NCI-H526 treated with DMSO at 0.1 percent for 48 hours (cell line): ENCODE results near the gene GABBR2.

Experiments used
- DNase-seq: peaks from one replicate; lab custom pipeline; 2025; lab: John Stamatoyannopoulos, UW

GABBR2 gene

DNA sequence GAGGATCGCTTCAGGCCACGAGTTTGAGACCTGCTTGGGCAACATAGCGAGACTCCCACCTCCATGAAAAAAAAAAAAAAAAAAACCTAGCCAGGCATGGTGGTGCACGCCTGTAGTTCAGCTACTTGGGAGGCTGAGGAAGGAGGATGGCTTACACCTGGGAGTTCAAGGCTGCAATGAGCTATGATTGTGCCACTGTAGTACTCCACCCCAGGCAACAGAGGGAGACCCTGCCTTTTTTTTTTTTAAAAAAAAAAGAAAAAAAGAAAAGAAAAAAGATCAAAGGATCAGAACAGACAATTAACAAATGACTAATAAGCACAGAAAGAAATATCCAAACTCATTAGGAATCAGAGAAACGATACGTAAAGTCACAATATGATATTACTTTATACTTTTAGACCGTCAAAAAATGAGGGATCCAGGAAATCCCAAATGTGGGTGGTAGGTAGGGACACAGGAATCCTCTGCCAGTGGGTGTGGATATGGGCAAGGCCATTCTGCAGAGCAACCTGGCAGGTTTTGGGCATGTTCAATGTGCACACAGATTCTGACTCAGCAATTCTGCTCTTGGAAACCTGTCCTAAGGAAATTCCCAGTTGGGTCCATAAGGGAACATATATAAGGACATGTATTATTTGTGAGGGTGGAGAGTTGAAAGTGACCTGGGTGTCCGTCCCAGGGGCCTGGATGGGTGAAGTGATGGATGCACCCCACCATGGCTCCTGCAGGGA lies 308.6 kb downstream of the GABBR2 start:
- no peak for DNase-seq

DNA sequence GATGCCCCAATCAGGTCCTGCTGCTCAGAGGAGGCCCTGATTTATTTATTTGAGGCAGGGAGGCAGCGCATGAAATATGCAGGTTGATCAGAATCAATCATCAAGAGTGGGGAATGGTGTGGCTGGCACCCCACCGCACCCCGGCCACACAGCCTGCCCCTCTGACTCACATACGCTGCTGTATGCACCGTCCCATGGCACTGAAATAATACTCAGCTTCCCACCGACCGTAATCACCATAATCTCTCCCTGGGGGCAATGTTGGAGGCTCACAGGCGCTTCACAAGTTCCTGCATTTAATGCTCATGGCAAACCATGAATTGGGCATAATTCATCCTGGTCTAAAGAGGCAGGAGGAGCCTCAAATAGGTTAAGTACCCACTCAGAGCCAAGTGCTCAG lies 312.1 kb downstream of the GABBR2 start:
- DNase-seq: no peak

DNA sequence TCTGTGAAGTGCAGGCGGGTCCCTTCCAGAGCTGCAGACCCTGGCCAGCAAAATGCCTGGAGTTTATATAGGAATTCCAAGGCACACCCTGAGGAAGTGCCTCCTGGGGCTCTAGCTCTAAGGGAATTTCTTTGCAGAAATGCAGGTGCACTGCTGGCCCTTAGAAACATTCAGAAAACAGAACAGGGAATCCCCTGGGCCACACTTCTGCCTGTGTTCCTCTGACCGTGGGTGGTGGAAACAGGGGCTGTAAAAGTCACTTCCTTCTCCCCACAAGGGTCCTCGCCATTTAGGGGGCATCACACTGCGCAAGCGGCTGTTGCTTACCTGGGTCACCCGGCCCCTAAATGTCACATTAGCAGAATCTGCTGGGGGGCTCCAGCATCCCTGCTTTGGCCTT lies 312.5 kb downstream of the GABBR2 start:
- no peak for DNase-seq

DNA sequence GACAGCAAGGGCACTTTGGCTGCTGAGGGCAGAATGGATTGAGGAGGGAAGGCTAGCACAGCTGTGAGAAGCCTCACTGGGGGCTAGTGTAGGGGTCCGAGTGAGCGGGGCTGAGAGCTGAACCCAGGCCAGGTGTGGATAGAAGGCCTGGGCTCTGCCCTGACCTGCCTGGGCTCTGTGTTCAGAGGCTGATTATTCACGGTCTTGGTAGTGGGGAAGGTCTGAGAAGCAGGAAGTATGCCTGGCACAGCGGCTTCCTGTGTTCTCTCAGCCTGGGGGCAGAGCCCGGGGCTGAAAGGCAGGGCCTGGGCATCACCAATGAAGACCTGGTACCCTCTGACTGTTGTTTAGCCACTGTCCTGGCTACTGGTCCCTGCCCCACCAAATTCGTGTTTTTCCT lies 316.9 kb downstream of the GABBR2 start:
- no peak for DNase-seq

DNA sequence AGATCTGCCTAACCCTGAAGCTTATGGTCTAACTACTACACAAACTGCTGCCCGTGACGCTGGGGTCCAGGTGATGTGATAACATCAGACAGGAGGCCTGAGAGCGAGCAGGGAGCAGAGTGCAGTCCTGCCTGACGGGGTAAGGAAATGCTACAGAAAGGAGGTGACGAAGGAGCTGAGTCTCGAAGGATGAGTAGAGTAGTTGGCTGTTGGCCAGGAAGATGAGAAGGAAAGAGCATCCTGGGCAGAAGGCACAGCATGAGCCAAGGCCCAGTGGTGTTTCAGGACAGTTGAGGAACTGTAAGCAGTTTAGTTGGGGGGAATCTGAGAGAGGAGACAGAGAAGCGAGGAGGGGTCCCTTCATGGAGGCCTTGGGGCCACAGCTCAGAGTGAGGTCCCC lies 317.3 kb downstream of the GABBR2 start:
- no peak for DNase-seq

DNA sequence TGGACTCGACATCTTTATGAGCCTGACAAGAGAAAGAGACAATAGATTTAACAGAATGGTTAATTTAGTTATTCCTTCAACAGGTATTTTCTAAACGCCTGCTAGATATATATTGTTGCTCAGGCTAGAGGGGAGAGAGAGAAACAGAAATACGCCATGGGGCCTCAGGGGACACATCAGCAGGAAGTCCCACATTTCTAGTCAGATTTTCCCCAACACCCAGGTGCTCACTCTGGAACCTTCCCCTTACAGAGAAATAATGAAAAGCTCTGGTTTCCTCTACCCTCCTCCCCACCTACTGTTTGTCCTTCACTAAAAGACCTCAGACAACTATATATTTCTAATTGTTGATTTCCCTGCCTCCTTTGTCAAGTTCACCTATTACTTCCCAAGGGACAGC lies 323.0 kb downstream of the GABBR2 start:
- no peak for DNase-seq

DNA sequence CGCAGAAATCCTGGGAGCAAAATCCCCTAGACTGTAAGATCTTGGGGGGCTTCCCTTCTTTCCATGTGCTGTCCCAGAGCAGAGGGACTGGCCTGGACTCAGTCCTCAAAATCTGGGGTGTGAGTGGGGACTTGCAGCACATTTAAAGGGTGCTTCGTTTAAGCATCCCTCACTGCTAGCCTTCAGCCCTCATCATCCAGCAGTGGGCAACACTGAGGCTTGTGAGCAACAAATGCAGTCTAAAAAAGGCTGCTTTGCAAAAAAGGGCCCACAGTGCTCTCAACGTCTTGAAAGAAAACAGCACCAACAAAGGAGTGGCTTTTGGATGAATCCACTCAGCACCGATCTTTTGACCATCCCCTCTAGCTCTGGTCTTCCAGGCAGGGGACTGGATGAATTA lies 325.0 kb downstream of the GABBR2 start:
- DNase-seq: no peak

DNA sequence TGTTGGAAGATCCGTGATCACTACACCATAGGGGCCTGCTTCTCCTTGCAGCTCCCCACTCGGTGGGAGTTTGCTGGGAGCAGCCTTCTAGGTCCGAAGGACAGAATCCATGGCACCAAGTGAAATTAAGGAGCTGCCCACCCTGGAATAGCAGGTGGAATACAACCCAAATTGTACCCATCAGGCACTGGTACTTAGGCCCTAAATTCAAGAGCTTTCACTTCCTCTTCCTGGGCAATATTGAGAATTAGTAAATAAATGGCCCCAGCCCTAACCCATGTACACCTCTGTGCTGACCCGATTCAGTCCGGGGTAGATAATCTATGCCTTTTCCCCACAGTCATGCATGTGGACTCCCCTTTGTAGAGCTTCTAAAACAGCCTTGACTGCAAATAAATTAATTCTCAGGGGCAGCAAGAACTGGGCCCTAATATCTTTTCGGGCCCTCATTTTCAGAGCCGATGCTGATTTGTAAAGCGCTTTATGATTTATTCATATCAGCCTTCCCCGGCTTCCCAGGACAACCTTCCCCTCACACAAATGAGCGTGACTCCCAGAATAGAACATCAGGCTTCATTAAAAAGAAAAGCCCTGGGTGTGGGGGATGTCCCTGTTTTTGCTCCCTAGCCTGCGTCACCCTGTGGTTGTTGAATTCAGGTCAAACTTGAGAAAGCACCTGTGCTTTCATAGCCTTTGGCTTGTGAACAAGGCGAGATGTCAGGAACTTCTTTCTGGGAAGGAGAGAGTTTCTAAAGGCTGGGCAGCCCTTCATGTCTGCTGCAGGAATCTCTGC lies 327.2 kb downstream of the GABBR2 start:
- DNase-seq: no peak

DNA sequence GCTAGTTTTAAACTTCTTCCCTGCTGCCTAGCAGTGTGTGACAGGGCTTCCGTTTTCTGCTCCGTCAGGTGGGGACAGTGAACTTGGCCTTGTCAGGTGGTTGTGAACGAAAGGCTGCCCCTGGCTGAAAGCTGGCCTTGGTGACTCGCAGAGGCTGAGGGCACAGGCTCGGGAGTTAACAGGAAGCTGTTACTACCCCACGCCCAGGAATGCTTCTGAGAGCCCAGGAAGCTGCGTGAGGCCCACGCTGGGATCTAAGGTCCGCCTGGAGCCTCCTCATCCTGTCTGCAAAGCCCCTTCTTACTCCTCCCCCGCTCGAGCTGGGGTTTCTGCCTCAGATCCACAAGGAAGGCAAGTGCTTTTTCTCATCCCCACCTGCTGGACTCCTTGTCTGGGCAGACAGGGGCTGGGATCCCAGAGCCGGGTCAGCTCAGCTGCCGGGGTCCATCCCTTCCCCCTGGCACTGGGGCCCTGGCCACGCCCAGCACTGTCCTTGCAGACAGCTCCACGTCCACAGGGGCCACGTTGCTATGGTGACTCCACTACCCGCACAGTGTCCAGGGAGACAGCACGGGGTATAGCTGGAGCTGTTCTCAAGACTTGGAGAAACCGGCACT lies 328.6 kb downstream of the GABBR2 start:
- no peak for DNase-seq

DNA sequence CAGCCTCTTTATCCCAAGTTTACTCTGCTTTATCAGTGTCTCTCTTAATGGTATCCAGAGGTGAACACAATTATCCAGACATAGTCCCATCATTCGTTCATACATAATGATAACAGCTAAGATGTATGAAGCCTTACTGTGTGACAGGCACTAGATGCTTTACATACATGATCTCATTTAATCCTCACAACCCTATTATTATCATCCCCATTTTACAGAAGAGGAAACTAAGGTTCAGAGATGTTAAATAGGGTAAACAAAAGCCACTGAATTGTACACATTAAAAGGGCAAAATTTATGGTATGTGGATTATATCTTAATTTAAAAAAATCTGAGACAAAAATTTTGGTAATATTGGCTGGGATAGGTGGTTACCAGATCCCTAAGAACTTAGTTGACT lies 329.2 kb downstream of the GABBR2 start:
- DNase-seq: no peak

DNA sequence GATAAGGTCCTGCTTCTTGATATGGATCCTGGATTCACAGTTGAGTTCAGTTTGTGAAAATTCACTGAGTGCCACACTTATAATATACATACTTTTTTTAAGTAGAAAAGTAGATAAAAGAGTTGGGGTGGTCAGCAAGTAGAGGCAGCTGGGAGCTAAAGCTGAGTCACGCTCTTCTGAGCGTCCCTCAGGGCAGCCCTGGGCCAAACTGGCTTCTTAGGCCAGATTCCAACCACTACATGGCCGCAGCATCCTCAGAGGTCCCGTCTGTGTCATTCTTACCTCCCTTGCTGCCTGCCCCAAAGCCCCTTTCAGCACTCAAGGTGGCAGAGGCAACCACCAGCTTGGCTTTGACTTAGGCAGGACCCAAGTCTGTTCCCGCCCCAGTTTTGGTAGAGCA lies 329.9 kb downstream of the GABBR2 start:
- no peak for DNase-seq

DNA sequence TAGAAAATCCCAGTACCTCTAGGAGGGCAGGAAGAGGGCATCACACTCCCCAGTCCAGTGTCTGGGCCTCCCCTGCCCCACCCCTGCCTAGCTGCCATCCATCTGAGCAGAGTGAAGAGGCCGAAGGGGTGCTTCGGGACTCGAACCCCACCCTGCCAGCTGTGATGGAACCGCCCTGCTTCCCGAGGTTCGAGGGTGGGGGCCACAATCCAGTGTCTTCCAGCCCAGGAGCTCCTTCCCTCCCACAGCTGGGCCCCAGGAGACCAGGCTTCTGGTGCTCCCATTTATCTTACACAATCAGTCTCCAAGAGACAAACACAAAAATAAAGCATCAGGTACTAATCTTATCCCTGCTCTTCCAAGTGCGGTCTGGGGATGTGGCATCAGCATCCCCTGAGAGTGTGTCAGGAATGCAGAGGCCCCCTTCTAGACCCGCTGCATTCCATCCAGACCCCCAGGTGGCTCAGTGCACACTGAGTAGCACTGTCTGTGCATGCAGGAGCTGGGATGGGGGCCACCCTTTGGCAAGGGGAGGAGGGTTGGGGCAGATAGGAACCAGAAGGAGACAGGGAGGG lies 330.4 kb downstream of the GABBR2 start:
- no peak for DNase-seq

DNA sequence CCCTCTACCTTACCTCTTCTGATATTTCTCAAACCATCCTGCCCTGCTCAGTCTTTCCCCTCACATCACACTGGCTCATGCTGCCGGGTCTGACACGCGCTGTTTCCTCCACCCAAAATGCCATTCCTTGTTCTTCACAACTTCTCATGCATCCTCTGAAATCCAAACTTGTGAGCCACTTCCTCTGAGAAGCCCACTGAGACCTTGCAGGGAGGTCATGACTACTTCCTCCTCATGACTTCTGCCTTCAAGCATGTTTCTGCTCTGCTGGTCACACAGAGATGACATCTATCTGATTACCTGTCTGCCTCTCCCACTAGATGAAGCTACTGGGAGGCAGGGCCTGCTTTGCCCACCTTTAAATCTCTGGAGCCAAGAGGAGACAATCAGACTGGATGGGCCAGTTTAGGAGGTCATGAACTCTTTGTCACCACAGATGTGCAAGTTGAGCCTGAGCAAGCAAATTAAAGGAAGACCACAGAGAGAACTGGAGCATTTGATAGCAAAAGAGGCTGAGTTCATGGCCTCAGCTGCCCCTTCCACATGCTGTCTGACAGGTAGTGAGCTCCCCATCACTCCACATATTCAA lies 333.5 kb downstream of the GABBR2 start:
- no peak for DNase-seq

DNA sequence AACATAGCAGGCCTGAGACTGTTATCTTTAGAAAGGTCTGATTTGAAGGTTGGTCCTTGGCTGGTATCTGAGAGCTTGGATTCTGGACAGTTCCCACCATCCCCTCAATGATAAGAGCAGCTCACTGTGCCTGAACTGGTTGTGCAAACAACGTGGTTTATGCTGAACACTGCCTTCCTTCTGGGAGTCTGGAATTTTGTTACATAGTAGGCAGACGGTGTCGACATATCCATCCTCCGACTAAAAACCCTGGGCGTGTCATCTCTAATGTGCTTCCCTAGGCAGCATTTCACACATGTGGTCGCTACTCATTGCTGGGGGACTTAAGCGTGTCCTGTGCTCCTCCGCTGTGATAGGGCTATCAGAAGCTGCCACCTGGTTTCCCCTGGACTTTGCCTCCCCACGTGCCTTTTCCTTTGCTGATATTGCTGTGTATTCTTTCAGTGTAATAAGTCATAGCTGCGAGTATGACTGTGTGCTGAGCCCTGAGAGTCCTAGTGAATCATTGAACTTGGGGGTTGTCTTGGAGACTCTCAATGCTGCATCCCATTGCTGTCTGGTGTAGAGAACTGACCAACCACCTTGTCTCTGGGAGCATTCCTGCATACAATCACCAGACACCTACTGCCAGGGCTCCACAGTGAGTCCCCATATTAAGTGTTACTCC lies 334.2 kb downstream of the GABBR2 start:
- no peak for DNase-seq

DNA sequence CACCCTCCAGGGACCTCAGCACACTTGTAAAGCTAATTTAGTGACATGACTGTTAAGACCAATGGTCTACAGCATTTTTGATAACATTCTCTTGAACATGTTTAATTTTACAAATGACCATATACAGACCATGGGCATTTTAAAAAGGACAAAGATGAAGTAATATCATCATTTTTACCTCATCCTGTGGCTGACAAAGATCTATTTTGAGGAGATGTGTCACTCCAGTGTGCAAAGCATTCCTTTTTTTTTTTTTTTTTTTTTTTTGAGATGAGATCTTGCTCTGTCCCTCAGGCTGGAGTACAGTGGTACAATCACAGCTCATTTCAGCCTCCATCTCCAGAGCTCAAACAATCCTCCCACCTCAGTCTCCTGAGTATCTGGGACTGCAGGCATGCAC lies 335.1 kb downstream of the GABBR2 start:
- DNase-seq: no peak

DNA sequence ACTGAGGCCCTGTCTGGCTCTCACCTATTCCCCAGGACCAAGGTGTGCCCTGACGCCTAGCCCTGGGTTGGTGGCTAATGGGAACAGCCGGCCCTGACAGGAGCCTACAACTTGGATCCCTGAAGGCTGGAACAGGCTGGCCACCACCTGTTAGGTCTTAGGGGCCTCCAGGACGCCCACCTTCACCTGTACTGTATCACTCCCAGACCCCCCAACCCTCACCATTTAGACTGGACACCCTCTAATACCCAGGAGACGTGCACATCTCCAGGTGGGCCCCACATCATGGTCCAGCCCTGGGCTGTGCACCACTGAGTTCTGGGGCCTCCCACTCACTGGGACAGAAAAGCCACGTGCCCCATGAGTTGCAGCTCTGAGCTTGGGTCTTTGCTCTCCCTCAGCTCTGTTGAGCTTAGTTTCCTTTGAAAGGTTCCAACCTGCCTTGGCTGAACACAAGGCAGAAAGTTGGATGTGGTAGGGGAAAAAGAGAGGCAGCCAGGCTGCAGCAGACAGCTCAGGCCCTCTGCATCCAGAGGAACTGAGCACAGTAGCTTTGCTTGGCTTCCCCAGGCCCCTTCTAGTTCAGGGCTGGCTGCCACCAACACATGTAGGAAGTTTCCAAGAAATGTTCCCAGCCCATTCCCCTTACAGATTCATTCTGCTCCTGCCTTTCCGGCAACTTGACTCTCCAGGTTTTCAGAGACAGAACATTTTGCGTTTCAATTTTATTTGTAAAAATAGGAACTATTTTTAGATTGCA lies 336.5 kb downstream of the GABBR2 start:
- DNase-seq: no peak

DNA sequence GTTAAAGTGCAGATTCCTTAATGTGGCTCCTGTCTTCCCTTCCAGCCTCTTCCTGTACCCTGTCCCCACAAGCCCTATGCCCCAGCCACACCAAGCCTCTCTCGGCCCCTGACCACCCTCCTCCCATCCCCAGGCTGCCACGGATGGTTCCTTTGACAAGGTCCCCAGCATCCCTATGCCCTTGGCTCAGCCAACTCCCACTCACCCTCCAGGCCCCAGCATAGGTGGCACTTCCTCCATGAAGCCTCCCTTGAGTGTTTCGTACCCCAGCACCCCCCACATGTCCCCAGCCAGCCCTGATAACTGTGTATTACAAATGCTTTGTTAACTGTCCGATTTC lies 337.8 kb downstream of the GABBR2 start:
- no peak for DNase-seq

DNA sequence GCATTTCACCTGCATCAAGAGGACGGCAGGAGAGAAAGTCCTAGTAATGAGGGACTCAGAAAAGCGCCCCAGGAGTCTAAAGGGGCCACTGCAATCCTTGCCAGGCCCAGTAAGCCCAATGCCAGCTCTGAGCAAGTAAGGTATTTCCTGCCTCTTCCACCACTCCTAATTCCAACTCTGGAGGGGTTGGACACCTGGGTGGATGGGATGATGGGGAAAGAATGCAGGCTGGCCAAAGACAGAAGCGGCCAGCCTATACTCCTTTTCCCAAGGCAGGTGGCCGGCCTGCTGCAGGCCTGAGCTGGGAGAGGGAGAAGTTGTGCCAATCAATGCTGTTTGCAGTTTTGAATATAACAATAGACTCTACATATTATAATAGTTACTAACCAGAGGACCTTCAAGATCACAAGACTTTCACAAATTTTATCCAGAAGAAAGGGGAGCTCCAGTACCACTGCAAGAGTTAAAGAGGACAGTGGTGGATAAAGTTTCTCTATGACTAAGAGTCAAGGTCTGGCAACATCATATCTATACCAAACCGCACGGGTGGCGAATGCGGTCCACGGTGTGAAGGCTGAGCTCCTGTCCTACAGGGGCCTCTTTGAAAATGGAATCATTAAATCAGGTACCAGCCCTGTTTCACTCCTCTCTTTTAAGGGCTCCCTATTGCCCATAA lies 338.3 kb downstream of the GABBR2 start:
- DNase-seq: no peak

DNA sequence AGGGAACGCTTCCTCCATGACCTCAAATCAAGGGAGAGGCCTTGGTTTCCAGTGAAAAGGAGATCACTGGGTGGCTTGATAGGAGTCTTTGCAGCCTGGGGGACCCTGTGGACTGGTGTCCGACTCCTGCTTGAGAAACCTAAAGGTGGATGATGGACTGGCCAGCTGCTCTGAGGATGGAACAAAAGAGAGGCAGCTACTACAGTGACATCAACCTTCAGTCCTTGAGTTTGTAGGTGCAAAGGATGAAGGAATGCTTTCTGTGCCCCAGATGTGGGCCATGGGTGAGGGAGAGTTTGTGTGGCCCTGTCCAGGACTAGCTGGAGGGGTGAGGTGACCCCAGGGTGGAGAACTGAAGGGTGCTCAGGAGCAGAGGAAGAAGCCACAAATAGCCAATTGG lies 338.8 kb downstream of the GABBR2 start:
- DNase-seq: no peak

DNA sequence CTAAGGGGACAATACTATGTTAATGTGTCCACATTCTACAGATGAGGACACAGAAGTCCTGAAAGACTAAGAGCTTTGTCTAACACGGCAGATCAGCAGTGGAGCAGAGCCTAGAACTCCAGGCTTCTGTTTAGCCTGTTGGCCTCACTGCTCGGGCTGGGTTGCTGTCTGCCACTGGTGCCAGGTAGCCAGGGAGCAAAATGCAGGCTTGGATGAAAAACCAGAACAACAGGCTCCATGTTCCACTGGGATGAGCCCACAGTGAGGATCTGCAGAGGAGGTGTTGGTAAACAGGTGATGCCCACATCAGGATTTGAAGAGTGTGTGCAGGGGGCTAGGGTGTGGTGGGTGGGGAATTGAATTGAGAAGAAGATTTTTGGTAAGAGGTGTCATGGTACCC lies 339.3 kb downstream of the GABBR2 start:
- no peak for DNase-seq

DNA sequence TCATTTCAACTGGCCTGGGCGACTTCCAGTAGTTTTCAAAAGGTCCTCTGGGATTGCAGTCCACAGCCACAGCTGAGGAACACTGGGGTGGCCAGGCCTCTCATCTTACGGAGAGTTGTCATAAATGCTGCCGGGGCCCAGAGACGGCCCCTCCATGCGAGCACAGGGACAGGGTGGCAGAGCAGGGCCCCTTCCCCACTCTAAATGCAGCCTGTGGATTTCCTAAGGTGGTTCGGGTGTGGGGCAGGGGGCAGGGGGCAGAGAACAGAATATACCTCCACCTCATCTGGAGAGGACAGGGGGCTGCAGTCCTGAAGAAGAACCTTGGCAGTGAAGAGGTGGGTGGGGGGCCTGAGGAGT lies 339.7 kb downstream of the GABBR2 start:
- DNase-seq: no peak
